Heart right ventricle (tissue), 16 donors: ENCODE results near the gene GALR2. TPM values are rescaled to one million over a fixed set of nuclear protein-coding genes. Genes with fewer than 3 reads are reported as not detected.

Source experiments
- ATAC-seq, 8 donors: fragments of 200-7000 bp; cut with Tn5 transposase; one replicate each; pipeline ENCODE4 v1.9.1; 2020; ENCODE audit warnings: mild to moderate bottlenecking in 8 of 8, moderate library complexity in 8 of 8, moderate number of reproducible peaks in 1 of 8
- DNase-seq, 2 donors: peaks; one replicate each; pipeline ENCODE4 v3.0.0-alpha.2; 2020
- H3K27ac ChIP-seq, 10 donors: fragments of 200-600 bp; sonication (generic) in 2 of 10; one replicate each; pipeline versions ENCODE4 v1.5.0 to v1.8.0; 2020 to 2022; ENCODE audit warnings: mild to moderate bottlenecking in 3 of 10
- H3K27me3 ChIP-seq, 7 donors: fragments of 200-600 bp; one replicate each; pipeline ENCODE4 v1.8.0; 2021 to 2022; ENCODE audit warnings: mild to moderate bottlenecking in 2 of 7
- H3K36me3 ChIP-seq, 9 donors: fragments of 200-600 bp; sonication (generic) in 1 of 9; one replicate each; pipeline versions ENCODE4 v1.5.0 to v1.8.0; 2020 to 2022; ENCODE audit warnings: mild to moderate bottlenecking in 2 of 9
- H3K4me1 ChIP-seq, 9 donors: fragments of 200-600 bp; sonication (generic) in 1 of 9; one replicate each; pipeline versions ENCODE4 v1.5.0 to v1.8.0; 2020 to 2022; ENCODE audit warnings: mild to moderate bottlenecking in 4 of 9
- H3K4me3 ChIP-seq, 10 donors: fragments of 200-600 bp; sonication (generic) in 2 of 10; one replicate each; pipeline versions ENCODE4 v1.5.0 to v1.8.0; 2020 to 2022; ENCODE audit warnings: mild to moderate bottlenecking in 7 of 10, moderate library complexity in 2 of 10
- H3K9me3 ChIP-seq, 11 donors: fragments of 200-600 bp in 10 of 11; sonication (generic) in 2 of 11; one replicate each; pipeline versions ENCODE4 v1.5.0 to v1.8.0; 2013 to 2022; ENCODE audit warnings: mild to moderate bottlenecking in 2 of 11, control low read depth in 1 of 11, moderate library complexity in 1 of 11
- WGBS, 2 donors: extraction: QIAGEN DNeasy Blood & Tissue Kit; methylation state at CpG; one replicate each; pipeline ENCODE4 v1.1.7; 2013; ENCODE audit warnings: inconsistent platforms in 1 of 2; 5-methylcytosine and 5-hydroxymethylcytosine counted together
- intact Hi-C, 10 donors: fragments of 100-400 bp; cut with DNase I; formaldehyde crosslinking; loops; one replicate each; pipeline versions ENCODE4 v1.11.1 to v1.14.2; 2022
- polyA plus RNA-seq, 2 donors: library from polyadenylated mRNA; stranded (reverse); fragments of 200-250 nt; gene quantifications; one replicate each; pipeline ENCODE4 v1.2.3, GENCODE V29; 2013
- total RNA-seq, 10 donors: library from RNA; stranded (reverse); fragmentation: NEBNext Ultra II Directional in 3 of 10; extraction: Animal tissue kit (Norgen Biotek cat#: 25700) in 3 of 10; gene quantifications; one replicate each; pipeline versions ENCODE4 v1.2.1 to v1.2.4, GENCODE V29; 2021 to 2023
- TF ChIP-seq, protein P1 (sequence below), 9 donors: fragments of 200-600 bp; sonication (generic) in 2 of 9; IDR thresholded peaks; one replicate each; pipeline versions ENCODE4 v1.5.0 to v1.8.0; 2021 to 2022; ENCODE audit warnings: antibody characterized with exemption in 9 of 9, mild to moderate bottlenecking in 5 of 9, moderate library complexity in 1 of 9
- donor health status: Arrhythmogenic right ventricular cardiomyopathy.
- donor health status: ischemic (EF 13 %, LVEDD 7.1; RV severe dilation, severe dysfunction).
- donor health status: healthy with polysubstance abuse.
- donor health status: DM: no; HTN: yes; CAD: no.
- donor health status: DM: no; HTN: no; CAD: no.
- donor health status: ischemic (EF 25% LVEDD 6.9; RV normal size, moderate dysfunction).
- donor health status: ischemic (EF 25% LVEDD 5.7; RV mildly dilated, moderate dysfunction).
- donor health status: healthy.
- donor health status: DM: yes; HTN: yes; CAD: no.
- donor health status: Ischemic cardiomyopathy.
- donor health status: ischemic (EF 35%, LVEDD 5.7; RV mildly dilated, moderate dysfunction).
- donor health status: nonischemic (EF 11% LVEDD 7.7; RV severe dilation, severe dysfunction).
- donor health status: DM: yes; HTN: yes; CAD: no.
- donor health status: PGD.
- donor health status: ischemic (EF 29% LVEDD 5.4; RV normal size, mild dysfunction).
- donor health status: nonischemic (EF 23%, LVEDD 6.1; RV moderate dilation, normal function).

GALR2 gene
- total and polyA plus RNA-seq, 12 donors = 0.10 TPM; not detected in 11

DNA sequence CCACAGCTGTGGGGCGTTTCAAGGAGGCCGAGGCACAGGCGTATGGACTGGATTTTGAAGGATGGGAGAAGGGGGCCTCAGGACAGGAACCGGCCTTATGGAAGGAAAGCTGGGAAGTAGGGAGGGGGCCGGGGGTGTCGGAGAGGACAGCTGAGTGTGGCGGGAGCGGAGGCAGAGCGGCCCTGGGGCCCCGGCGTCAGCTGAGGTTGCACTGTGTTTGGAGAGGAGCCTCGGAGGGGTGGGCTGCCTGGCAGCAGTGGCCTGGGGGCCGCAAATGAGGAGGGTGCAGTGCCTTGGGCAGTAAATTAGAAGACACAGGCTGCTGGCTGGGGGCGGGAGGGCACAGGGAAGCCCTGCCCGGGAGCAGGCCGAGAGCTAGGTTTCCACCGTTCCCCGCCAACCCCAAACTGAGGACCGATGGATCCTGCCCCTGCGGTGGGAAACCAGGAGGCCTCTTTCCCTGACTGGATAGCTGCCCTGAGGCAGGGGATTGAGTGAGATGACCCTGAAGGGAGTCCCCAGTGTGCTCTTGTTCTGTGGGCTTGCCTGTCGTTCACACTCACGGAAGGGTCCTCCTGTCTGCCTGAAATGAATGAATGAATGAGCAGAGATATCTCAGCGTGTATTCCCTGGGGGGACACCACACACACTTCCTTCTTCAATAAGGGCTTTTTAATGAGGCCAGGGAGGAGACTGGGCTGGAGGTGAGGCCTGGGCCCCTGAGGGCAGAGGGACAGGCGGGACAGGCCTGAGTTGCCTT, 48.0 kb downstream of the GALR2 start:
- intact Hi-C loops = loop anchor here in 7 of 10 donors (5.0 to 10.0 kb wide), 4 partner anchors 52 to 175 kb away; no protein-coding TSS in a partner anchor
- H3K36me3 ChIP-seq = no peaks in the 10 kb centered on the region
- no peaks in the 10 kb centered on the region for H3K27me3 ChIP-seq
- DNase-seq = no peak
- H3K9me3 ChIP-seq = no peaks in the 10 kb centered on the region
- H3K4me1 ChIP-seq = peaks cover 0 to 14% (median 6%) of the 10 kb centered on the region in 9 donors
- no peak overlapping the region for H3K4me3 ChIP-seq
- no peak for ATAC-seq
- 90 to 92% methylated on average over 21 to 24 of the region's 24 CpGs for WGBS, 2 donors
- no peak overlapping the region for H3K27ac ChIP-seq
- TF ChIP-seq, protein P1, sequence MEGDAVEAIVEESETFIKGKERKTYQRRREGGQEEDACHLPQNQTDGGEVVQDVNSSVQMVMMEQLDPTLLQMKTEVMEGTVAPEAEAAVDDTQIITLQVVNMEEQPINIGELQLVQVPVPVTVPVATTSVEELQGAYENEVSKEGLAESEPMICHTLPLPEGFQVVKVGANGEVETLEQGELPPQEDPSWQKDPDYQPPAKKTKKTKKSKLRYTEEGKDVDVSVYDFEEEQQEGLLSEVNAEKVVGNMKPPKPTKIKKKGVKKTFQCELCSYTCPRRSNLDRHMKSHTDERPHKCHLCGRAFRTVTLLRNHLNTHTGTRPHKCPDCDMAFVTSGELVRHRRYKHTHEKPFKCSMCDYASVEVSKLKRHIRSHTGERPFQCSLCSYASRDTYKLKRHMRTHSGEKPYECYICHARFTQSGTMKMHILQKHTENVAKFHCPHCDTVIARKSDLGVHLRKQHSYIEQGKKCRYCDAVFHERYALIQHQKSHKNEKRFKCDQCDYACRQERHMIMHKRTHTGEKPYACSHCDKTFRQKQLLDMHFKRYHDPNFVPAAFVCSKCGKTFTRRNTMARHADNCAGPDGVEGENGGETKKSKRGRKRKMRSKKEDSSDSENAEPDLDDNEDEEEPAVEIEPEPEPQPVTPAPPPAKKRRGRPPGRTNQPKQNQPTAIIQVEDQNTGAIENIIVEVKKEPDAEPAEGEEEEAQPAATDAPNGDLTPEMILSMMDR (IDR thresholded peaks at IDR 0.05) = no peak

DNA sequence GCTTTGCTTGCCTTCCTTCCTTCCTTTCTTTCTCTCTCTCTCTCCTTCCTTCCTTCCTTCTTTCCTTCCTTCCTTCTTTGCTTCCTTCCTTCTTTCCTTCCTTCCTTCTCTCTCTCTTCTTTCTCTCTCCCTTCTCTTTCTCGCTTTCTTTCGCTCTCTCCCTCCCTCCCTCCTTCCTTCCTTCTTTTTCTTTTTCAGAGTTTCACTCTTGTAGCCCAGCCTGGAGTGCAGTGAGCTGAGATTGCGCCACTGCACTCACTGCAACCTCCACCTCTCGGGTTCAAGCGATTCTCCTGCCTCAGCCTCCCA, 48.6 kb downstream of the GALR2 start:
- H3K27me3 ChIP-seq = no peaks in the 10 kb centered on the region
- peaks cover 0 to 14% (median 6%) of the 10 kb centered on the region in 9 donors for H3K4me1 ChIP-seq
- DNase-seq (no peak), ATAC-seq (no peak)
- 85 to 91% methylated on average over 5 of the region's 5 CpGs for WGBS, 2 donors
- TF ChIP-seq, protein P1 (IDR thresholded peaks at IDR 0.05) = no peak
- intact Hi-C loops = loop anchor here in 7 of 10 donors (5.0 to 10.0 kb wide), 4 partner anchors 52 to 174 kb away; no protein-coding TSS in a partner anchor
- no peaks in the 10 kb centered on the region for H3K9me3 ChIP-seq
- no peak overlapping the region for H3K4me3 ChIP-seq
- no peak overlapping the region for H3K27ac ChIP-seq
- no peaks in the 10 kb centered on the region for H3K36me3 ChIP-seq

DNA sequence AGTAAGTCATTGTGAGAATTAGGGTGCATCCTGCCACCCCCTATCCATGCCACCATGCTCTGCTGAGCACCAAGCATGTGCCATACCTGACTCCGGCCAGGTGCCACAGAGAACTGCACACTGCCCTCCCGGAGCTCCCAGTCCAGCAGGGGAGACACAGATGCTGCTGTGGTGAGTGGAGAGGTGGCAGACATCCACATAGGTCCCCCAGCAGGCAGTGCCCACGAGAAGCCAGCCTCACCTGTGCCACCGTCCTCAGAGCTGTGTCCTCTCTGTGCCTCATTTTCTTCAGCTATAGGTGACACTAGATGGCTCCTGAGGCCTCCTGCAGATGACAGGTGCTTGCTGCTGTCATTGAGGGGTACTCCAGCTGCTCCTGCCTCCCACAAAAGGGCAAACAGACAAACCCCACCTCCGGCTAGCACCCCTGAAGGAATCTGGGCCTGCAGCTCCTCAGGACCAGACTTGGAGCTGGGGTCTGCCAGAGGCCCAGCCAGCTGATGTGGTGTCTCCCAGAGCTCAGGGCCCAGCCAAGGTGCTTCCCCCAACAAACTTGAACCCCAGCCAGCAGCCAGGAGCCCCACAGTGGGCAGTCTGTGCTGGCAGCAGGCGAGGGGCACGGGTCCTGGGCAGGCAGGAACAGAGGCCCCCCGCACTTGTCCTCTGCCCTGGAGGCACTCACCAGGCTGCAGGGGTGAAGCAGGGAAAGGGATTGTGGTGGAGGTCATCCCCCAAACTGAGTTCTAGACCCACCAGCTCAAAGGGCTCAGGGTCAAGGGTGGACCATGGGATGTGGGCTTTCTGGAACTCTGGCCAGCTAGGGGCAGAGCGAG, 49.4 kb downstream of the GALR2 start:
- WGBS, 2 donors = 81 to 85% methylated on average over 9 of the region's 9 CpGs
- intact Hi-C loops = loop anchor here in 7 of 10 donors (2.0 to 10.0 kb wide), 5 partner anchors 25 to 173 kb away; no protein-coding TSS in a partner anchor
- H3K9me3 ChIP-seq = no peaks in the 10 kb centered on the region
- ATAC-seq = no peak
- H3K4me1 ChIP-seq = peaks cover 0 to 14% (median 6%) of the 10 kb centered on the region in 9 donors
- H3K27me3 ChIP-seq = no peaks in the 10 kb centered on the region
- H3K4me3 ChIP-seq = no peak overlapping the region
- no peak for DNase-seq
- no peak overlapping the region for H3K27ac ChIP-seq
- H3K36me3 ChIP-seq = no peaks in the 10 kb centered on the region
- TF ChIP-seq, protein P1 (IDR thresholded peaks at IDR 0.05) = no peak

DNA sequence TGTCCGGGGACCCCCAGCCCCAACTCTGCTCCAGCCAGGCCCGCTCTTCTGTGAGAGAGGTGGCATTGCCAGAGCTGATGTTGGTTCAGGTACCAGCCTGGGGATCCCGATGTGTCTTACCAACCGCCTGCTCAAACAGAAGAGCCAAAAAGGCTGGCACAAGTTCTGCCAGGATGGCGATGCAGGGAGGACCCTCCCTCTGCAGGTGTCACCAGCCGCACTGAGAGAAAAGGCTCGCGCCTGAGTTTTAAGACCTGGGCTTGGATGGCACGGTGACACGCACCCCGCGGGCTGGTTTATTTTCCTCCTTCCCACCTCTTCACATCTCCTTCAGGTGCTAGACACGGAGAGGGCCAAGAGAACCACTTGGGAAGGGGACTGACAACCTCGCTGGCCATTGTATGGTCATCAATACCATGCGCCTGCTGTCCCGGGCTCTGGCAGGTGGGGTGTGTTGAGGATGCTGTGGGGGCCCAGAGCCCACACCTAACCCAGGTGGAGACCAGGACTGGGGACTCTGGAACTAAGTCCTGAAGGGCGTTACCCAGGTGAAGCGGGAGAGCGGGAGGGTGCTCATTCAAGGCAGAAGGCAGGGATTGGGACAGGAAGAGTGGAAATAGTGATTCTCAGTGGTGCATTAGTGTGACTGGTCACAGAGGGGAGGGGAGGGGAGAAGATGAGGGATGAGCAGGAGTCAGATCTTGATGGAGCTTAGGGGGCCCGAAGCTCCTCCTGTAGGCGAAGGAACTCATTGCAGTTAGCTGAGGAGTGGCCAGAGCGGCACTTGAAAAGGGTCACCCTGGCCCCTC, 50.2 kb downstream of the GALR2 start:
- no peaks in the 10 kb centered on the region for H3K36me3 ChIP-seq
- 87 to 88% methylated on average over 22 of the region's 22 CpGs for WGBS, 2 donors
- ATAC-seq (no peak), DNase-seq (no peak)
- no peak overlapping the region for H3K4me3 ChIP-seq
- no peak overlapping the region for H3K27ac ChIP-seq
- TF ChIP-seq, protein P1 (IDR thresholded peaks at IDR 0.05) = peak in 1 of 9 donors; percentile 20
- H3K9me3 ChIP-seq = no peaks in the 10 kb centered on the region
- peaks cover 0 to 3% (median 0%) of the 10 kb centered on the region in 7 donors for H3K27me3 ChIP-seq
- intact Hi-C loops = loop anchor here in 7 of 10 donors (2.0 to 10.0 kb wide), 5 partner anchors 24 to 173 kb away; no protein-coding TSS in a partner anchor
- H3K4me1 ChIP-seq = peaks cover 0 to 14% (median 6%) of the 10 kb centered on the region in 9 donors
